GM19240 (cell line): ENCODE measurements around the gene NET1.
A peak's percentile ranks its signal among the peaks of the same experiment; 100 is the strongest.

ENCODE experiments used
- DNase-seq: peaks from one replicate; pipeline ENCODE4 v3.0.0; 2011; ENCODE audit warnings: low spot score; ENCODE audit not compliant: insufficient read length

The NET1 gene

DNA sequence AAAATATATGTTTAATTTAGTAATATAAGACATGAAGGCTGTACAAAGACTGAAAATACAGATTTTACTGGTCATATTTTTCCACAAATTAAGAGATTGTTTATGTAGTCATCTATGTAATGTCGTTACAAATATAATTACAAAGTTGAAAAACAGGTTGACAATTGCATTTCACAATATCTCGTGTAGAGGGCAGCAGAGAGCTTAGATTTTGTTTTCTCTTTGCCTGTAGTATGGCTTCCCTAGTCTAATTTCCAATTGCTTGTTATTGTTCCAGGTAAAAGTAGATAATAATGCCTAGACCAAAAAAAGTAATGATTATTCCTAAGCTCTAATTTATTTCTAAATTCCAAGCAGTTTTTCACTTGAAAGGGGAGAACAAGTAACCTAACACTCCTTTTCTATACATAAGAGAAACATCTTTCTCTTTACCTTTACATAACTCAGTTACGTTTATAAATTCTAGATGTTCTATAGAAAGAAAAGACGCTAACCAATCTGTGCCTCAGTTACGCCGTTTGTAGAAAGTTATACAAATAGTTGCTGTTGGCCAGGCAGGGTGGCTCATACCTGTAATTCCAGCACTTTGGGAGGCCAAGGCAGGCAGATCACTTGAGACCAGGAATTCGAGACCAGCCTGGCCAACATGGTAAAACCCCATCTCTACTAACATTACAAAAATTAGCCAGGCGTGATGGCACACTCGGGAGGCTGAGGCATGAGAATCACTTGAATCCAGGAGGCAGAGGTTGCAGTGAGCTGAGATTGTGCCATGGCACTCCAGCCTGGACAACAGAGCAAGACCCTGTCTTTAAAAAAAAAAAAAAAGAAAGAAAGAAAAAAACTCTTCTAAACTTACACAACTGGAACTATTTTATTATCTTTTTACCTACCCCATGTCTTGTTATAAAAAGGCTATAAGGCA is 30.0 kb downstream of the NET1 start:
- no peak for DNase-seq

DNA sequence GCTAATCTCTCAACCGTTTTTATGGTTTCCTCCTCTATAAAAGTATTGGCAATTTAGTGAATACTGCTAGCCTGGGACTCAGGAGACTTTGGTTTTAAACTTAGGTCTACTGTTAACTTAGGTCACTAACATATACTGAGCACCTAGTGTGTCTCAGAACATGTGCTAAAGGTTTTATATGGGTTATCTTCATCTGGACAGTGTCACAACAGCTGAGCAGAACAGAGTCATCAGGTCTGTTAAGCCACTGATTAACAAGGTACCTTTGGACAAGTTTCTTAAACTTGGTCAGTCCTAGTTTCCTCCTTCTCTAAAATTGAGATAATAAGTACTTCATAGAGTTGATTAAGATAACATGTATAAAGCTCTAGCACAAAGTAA is 30.6 kb downstream of the NET1 start:
- no peak for DNase-seq

- peak; percentile 30 for DNase-seq
Measured at GRCh38 chr10:5443429-5443828, 31.1 kb downstream of the NET1 start.

DNA sequence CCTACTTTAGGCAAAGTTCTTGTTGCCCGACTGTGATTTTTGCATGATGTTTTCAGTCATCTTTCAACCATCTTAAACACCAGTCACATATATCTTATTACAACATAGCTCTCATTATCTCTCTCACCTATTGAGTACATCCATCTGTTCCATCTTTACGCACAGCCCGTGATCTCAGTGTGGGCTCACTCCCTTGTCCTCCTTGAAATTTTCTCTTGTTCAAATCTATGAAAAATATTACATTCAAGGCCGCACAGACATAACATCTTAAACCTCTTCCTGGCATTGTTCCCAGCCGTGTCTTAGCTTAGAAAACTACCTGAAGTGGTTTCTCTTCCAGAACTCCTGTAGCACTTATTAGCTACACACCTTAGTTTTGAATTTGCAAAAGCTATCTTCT is 32.6 kb downstream of the NET1 start:
- no peak for DNase-seq

- peak; percentile 16 for DNase-seq
Measured at GRCh38 chr10:5446390-5446926, 34.1 kb downstream of the NET1 start.

GRCh38 chr10:5447056-5447455 is 34.7 kb downstream of the NET1 start:
- DNase-seq = no peak

- DNase-seq = no peak
Measured at GRCh38 chr10:5447611-5448071, 35.3 kb downstream of the NET1 start.

GRCh38 chr10:5448333-5449001 is 36.1 kb downstream of the NET1 start:
- no peak for DNase-seq

DNA sequence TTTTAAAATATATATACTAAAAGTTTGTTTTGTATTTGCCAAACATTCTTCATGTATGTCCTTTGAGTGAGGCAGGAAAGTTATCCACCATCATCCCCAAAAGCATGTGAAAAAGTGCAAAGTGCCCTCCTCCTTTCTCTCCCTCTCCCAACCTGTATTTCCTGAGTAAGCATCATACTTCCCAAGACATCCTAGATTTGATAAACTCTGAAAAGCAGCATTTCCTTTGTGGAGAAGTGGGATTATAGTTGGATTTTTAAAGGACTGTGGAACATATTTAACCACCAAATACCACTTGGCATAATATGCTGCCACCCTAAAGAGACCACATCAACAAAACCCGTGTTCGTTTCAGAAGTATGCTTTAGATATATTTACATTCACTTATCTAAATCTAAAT is 36.9 kb downstream of the NET1 start:
- DNase-seq = no peak

- DNase-seq = no peak
Measured at GRCh38 chr10:5449823-5450222, 37.5 kb downstream of the NET1 start.

DNA sequence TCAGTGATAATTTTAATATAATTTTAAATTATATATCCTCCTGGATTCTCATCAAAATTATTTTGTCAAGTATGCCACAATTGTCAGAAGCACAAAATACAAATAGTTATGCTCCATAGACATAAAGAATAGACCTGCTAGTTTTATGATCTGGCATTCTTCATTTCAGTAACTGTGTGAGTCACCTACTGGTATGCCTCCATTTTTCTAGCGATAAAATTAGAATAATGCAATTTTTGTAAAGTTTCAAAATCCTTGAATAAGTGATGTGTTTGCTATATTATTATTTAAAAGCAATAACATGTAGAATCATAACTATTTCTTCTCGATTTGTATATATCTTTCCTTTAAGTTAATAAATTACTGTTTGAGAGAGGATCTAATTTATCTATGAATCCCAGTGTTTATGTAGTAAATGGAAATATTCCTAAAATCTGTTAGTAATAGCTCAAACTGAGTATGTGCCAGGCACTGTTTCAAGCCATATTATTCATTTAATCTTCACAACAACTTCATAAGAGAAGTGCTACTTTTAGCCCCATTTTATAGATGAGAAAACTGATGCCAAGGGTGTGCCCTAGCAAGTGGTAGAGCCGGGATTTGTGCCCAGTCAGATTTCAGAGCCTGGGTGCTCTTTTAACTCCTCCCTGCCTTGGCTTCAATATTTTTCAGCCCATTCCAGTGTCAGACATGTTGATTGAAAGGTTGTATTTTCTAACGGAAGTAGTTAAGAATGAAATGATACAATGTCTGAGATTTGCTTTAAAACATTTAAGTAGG is 38.4 kb downstream of the NET1 start:
- no peak for DNase-seq

- no peak for DNase-seq
Measured at GRCh38 chr10:5453749-5454489, 41.6 kb downstream of the NET1 start.

DNA sequence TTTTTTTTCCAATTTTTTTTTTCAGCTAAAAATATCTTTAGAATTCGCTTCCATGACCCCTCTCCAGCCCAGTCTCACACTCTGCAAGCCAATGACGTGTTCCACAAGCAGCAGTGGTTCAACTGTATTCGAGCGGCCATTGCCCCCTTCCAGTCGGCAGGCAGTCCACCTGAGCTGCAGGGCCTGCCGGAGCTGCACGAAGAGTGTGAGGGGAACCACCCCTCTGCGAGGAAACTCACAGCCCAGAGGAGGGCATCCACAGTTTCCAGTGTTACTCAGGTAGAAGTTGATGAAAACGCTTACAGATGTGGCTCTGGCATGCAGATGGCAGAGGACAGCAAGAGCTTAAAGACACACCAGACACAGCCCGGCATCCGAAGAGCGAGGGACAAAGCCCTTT is 44.2 kb downstream of the NET1 start:
- DNase-seq = no peak

- no peak for DNase-seq
Measured at GRCh38 chr10:5457741-5458140, 45.4 kb downstream of the NET1 start.

DNA sequence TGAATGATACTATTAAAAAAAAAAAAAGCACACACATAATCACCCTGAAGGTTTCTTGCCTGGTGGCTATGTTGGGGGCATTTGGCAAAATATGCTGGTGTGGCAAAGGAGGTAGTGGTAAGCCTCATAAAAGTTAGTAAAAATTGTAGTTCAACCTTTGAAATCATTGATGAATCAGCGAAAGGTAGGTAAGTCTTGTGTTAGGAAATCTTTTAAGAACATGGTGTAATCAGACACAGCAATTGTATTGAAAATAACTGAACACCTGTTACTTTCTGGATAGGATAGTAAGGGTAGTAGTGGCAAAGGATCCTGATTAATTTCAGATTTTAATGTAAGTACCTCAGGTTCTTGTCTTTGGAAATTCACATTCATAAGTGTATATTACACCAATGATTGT is 46.1 kb downstream of the NET1 start:
- DNase-seq = no peak

GRCh38 chr10:5458949-5459747 is 46.8 kb downstream of the NET1 start:
- DNase-seq = no peak

DNA sequence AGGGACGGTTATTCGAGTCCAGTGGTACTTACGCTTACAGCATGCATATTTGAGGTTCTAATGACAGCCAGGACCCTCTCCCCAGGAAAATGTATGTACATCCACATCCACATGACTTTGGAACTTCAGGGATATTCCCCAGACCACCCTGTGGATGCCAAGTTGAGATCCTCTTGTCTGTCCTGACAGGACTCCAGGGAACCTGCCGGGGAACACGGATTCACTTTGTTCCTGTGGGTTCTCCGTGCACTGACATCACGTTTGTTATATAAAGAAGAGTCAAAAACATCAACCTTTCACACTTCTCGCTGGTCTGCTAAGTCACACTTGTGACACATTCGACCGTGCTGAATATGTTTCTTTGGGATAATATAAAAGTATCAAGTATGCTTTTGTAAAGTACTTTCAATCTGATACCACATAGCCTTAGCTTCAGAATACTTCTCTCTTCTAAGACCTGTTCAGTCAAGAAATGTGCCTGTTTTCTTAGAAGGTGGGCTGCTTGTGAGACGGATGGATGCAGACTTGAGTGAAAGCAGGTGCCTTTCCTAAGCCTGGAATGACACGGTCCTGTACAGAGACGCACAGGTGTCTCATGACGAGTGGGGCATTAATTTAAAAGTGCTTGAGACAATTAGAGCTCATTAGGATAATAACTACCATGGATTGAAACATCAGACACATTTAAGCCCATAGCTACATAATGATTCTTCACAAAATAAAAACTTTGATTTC is 48.3 kb downstream of the NET1 start:
- DNase-seq = no peak

DNA sequence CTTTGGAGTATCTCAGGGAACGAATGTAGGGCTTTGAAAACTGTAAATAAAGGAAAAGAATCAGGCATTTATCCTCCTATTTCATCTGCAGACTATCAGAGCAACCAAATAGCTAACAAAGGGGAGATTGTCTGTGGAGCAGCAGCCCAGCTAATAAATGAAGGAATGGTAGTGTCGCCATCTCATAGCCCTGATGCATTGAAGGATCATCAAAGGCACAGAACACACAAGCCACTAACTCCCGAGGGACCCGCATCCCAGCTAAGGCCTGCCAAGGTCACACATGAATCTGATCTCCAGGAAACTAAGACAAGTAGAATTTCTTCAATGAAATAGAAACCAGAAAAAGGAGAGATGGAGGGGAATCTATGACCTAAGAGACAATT is 48.8 kb downstream of the NET1 start:
- DNase-seq = no peak
